D721Med (cell line): Measurements from ENCODE around the gene DNAJB8.

Experiments
- DNase-seq: peaks from one replicate; pipeline ENCODE4 v3.0.0; 2011; ENCODE audit warnings: low spot score; ENCODE audit not compliant: insufficient read length
- FAIRE-seq: peaks from 2 replicates; lab custom pipeline; 2011; peaks lifted over from hg19 to GRCh38; lab: Jason Lieb, UNC
- CTCF ChIP-seq: IDR thresholded peaks from 2 replicates; pipeline ENCODE4 v1.5.1; 2012; ENCODE audit warnings: mild to moderate bottlenecking, control low read depth; ENCODE audit not compliant: insufficient read depth; ENCODE audit errors: missing control alignments

The DNAJB8 gene

DNA sequence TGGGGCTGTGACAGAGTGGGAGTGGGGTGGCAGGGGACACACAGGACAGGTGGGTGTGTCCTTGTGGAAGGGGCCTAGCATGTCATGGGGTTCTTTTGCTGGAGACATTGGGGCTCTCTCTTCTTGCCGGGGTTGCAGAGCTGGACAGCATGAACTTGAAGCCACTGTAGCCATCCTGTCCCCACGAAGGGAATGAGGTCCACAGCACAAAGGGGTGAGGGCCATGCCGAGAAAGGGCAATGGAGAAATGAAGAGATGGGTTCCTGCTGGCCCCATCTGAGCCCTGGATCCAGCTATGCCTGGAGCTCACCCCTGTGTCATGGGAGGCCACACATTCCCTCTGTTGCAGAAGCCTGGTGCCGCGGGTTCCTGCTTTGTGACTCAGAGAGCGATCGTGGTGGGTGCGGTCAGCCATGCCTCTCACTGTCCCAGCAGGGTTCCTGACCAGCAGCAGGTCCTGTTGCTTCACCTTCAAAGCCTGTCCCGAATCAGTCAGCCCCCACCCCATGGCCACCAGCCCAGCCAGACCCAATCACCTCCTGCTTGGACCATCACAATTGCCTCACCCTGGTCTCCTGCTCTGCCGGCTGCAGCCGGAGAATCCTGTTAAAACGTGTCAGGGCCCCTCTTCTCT, 50.0 kb downstream of the DNAJB8 start:
- DNase-seq: no peak
- FAIRE-seq: no peak
- TF ChIP-seq CTCF: no peak

GRCh38 chr3:128415773-128416577, 50.7 kb downstream of the DNAJB8 start:
- no peak for FAIRE-seq

DNA sequence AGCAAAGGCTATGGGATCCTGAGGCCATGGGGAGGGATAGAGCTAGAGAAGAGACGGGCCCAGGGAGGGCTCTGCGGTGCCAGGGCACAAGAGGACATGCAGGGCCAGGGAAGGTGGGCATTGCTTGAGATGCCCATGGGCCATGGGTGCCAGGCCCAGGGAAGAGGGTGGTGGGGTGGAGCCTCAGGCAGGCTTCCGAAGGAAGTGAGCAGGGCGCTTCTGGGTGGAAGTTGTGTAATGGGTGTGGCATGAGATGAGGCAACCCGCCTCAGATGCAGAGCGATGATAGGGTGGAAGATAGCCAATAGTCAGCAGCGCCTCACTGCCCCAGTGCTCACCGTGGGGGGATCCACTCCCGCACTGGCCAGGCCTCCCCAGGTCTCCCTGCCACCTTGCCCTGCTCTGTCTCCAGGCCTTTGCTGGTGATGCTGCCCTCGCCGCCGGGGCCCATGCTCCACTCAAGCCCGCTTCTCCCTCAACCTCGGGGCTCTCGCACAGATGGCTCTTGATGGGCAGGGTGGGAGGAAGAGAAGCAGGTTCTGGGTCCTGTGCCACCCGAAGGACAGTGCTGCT, 51.4 kb downstream of the DNAJB8 start:
- DNase-seq (no peak), FAIRE-seq (no peak)
- TF ChIP-seq CTCF: no peak

More at GRCh38 chr3:128415773-128416577, 50.7 kb downstream of the DNAJB8 start:
- no peak for DNase-seq
- no peak for TF ChIP-seq CTCF

- TF ChIP-seq CTCF: no peak
- DNase-seq: no peak
- FAIRE-seq: no peak
Measured at GRCh38 chr3:128413413-128414205, 53.1 kb downstream of the DNAJB8 start.

DNA sequence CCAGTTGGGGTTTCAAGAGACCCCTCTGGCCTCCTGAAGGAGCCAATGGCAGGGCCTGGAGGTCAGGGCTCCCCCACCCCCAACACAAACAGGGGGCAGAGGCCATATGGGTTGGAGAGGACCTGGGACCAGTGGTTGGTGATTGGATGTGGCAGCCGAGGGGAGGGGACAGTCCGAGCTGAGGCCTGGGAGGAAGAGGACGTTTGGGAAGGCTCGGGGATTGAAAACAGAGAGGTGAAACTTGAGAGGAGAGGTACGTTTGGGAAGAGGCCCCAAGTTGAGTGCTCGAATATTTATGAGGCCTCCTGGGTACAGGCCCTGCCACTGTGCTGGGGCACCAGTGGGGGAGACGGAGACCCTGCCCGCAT, 53.7 kb downstream of the DNAJB8 start:
- no peak for TF ChIP-seq CTCF
- FAIRE-seq (no peak), DNase-seq (no peak)
